GM12892 (cell line): ENCODE measurements around the gene FDX2. TPM values are rescaled to one million over a fixed set of nuclear protein-coding genes. Genes with fewer than 3 reads are reported as not detected.

Experiments used
- DNase-seq: peaks from one replicate; pipeline ENCODE4 v3.0.0; 2011; ENCODE audit not compliant: insufficient read length
- FAIRE-seq: peaks from 2 replicates; lab custom pipeline; 2011; peaks lifted over from hg19 to GRCh38; lab: Jason Lieb, UNC
- POLR2A ChIP-seq: IDR thresholded peaks from 2 replicates; pipeline ENCODE4 v1.6.1; 2011; ENCODE audit warnings: low read depth, low read length, control low read depth
- POLR2AphosphoS5 ChIP-seq: IDR thresholded peaks from 2 replicates; pipeline ENCODE4 v1.6.1; 2011; ENCODE audit warnings: low read depth, low read length, control low read depth
- TAF1 ChIP-seq: IDR thresholded peaks from 2 replicates; pipeline ENCODE4 v1.6.1; 2011; ENCODE audit warnings: low read depth, mild to moderate bottlenecking, control low read depth, low read length, borderline replicate concordance
- polyA plus RNA-seq: library from polyadenylated mRNA; unstranded; fragments of >200 nt; gene quantifications from one replicate; pipeline ENCODE4 v1.2.1, GENCODE V29; 2012; ENCODE audit warnings: missing spikeins, inconsistent platforms; ENCODE audit not compliant: missing spikeins

Gene FDX2
- polyA plus RNA-seq: 10.4 TPM

- TF ChIP-seq POLR2A (peak; percentile 95), TAF1 (peak; percentile 69), POLR2AphosphoS5 (peak; percentile 97)
- peak; percentile 99 for FAIRE-seq
- DNase-seq: peak; percentile 96
Measured at GRCh38 chr19:10315335-10316214, at the start of gene FDX2. Gene FDX2, minus strand, starts transcription at chr19:10316015. Its CDS starts 19 bp downstream, at chr19:10315996.

GRCh38 chr19:10365518-10365917 lies 49.7 kb upstream of the FDX2 start:
- no peak for DNase-seq
- no peak for FAIRE-seq
- TF ChIP-seq POLR2A: no peak
- no peak for TF ChIP-seq POLR2AphosphoS5
- TF ChIP-seq TAF1: no peak

GRCh38 chr19:10364644-10365043 lies 48.8 kb upstream of the FDX2 start:
- FAIRE-seq (no peak), DNase-seq (no peak)
- TF ChIP-seq POLR2A (no peak), POLR2AphosphoS5 (no peak), TAF1 (no peak)

GRCh38 chr19:10363789-10364281 lies 48.0 kb upstream of the FDX2 start:
- DNase-seq (no peak), FAIRE-seq (no peak)
- no peak for TF ChIP-seq POLR2AphosphoS5
- TF ChIP-seq TAF1: no peak
- no peak for TF ChIP-seq POLR2A

- no peak for FAIRE-seq
Measured at GRCh38 chr19:10362259-10362658, 46.4 kb upstream of the FDX2 start.

GRCh38 chr19:10361569-10362011 lies 45.8 kb upstream of the FDX2 start:
- FAIRE-seq (no peak), DNase-seq (peak; percentile 13)
- TF ChIP-seq POLR2AphosphoS5: no peak; the same call in 1 of the 2 replicates
- no peak for TF ChIP-seq TAF1
- no peak for TF ChIP-seq POLR2A

More at GRCh38 chr19:10362259-10362658, 46.4 kb upstream of the FDX2 start:
- no peak for TF ChIP-seq TAF1
- TF ChIP-seq POLR2AphosphoS5: no peak
- TF ChIP-seq POLR2A: no peak
- peak; percentile 10 for DNase-seq

- DNase-seq (no peak), FAIRE-seq (no peak)
- TF ChIP-seq TAF1 (no peak), POLR2AphosphoS5 (no peak; the same call in 1 of the 2 replicates), POLR2A (no peak)
Measured at GRCh38 chr19:10356431-10356830, 40.6 kb upstream of the FDX2 start.

GRCh38 chr19:10353793-10354391 lies 38.1 kb upstream of the FDX2 start:
- TF ChIP-seq POLR2AphosphoS5 (no peak), POLR2A (no peak), TAF1 (no peak)
- FAIRE-seq (peak; percentile 24), DNase-seq (peak; percentile 19)

GRCh38 chr19:10352764-10353671 lies 37.2 kb upstream of the FDX2 start:
- no peak for TF ChIP-seq POLR2A
- no peak for TF ChIP-seq TAF1
- TF ChIP-seq POLR2AphosphoS5: no peak
- DNase-seq (peak; percentile 13), FAIRE-seq (no peak)

GRCh38 chr19:10346509-10346908 lies 30.7 kb upstream of the FDX2 start:
- FAIRE-seq: no peak
- TF ChIP-seq POLR2AphosphoS5 (no peak), POLR2A (no peak), TAF1 (no peak)
- DNase-seq: no peak
